HEK293 (cell line): ENCODE data around the gene AGAP1.

Experiments used
- PBX3 ChIP-seq: sonication (generic); formaldehyde crosslinking; IDR thresholded peaks from 2 replicates; pipeline ENCODE4 v1.8.1; 2022; ENCODE audit warnings: mild to moderate bottlenecking, moderate library complexity, missing genetic modification reagents
- PRDM6 ChIP-seq: fragments of 450-650 bp; formaldehyde crosslinking; IDR thresholded peaks from 2 replicates; pipeline ENCODE4 v1.5.1; 2017; ENCODE audit warnings: missing biosample characterization, missing genetic modification characterization
- RBAK ChIP-seq: fragments of 450-650 bp; formaldehyde crosslinking; IDR thresholded peaks from 2 replicates; pipeline ENCODE4 v1.5.1; 2016; ENCODE audit warnings: missing biosample characterization, missing genetic modification characterization
- REPIN1 ChIP-seq: fragments of 450-650 bp; formaldehyde crosslinking; IDR thresholded peaks from 2 replicates; pipeline ENCODE4 v1.5.1; 2017; ENCODE audit warnings: missing biosample characterization, missing genetic modification characterization, low read depth
- SP2 ChIP-seq: fragments of 450-650 bp; formaldehyde crosslinking; IDR thresholded peaks from 2 replicates; pipeline ENCODE4 v1.5.1; 2016; ENCODE audit warnings: missing biosample characterization, missing genetic modification characterization
- ZFP41 ChIP-seq: fragments of 450-650 bp; formaldehyde crosslinking; IDR thresholded peaks from 2 replicates; pipeline ENCODE4 v1.5.1; 2016; ENCODE audit warnings: missing biosample characterization, missing genetic modification characterization, borderline replicate concordance
- ZNF10 ChIP-seq: fragments of 450-650 bp; formaldehyde crosslinking; IDR thresholded peaks from 2 replicates; pipeline ENCODE4 v1.5.1; 2017; ENCODE audit warnings: missing biosample characterization, missing genetic modification characterization
- ZNF114 ChIP-seq: fragments of 450-650 bp; formaldehyde crosslinking; IDR thresholded peaks from 2 replicates; pipeline ENCODE4 v1.5.0; 2017; ENCODE audit warnings: missing biosample characterization, missing genetic modification characterization
- ZNF324 ChIP-seq: fragments of 450-650 bp; formaldehyde crosslinking; IDR thresholded peaks from 2 replicates; pipeline ENCODE4 v1.5.1; 2016; ENCODE audit warnings: missing biosample characterization, missing genetic modification characterization
- ZNF549 ChIP-seq: fragments of 450-650 bp; IDR thresholded peaks from 2 replicates; pipeline ENCODE4 v1.5.1; 2018; ENCODE audit warnings: missing biosample characterization, missing genetic modification characterization, mild to moderate bottlenecking, inconsistent platforms, moderate library complexity
- ZSCAN4 ChIP-seq: fragments of 450-650 bp; formaldehyde crosslinking; IDR thresholded peaks from 2 replicates; pipeline ENCODE4 v1.5.1; 2017; ENCODE audit warnings: missing biosample characterization, missing genetic modification characterization

GRCh38 chr2:236054621-236055305 lies 560.9 kb downstream of the AGAP1 start:
- TF ChIP-seq ZNF549 (tag by site-specific recombination), result no peak
- TF ChIP-seq ZFP41 (tag by site-specific recombination), result no peak
- TF ChIP-seq PRDM6 (tag by site-specific recombination), result no peak
- no peak for TF ChIP-seq ZNF10 (tag by site-specific recombination)
- TF ChIP-seq SP2 (tag by site-specific recombination), result no peak
- no peak for TF ChIP-seq PBX3 (CRISPR knock-in tag)
- no peak for TF ChIP-seq REPIN1 (tag by site-specific recombination)
- TF ChIP-seq ZNF114 (tag by site-specific recombination), result no peak
- no peak for TF ChIP-seq ZNF324
- TF ChIP-seq RBAK, result no peak
- no peak for TF ChIP-seq ZSCAN4 (tag by site-specific recombination)
